GM18502 (cell line): Measurements from ENCODE around the gene FAM120AOS.
A peak's percentile ranks its signal among the peaks of the same experiment; 100 is the strongest.

Experiments used
- ATAC-seq: cut with Tn5 transposase; IDR thresholded peaks from one replicate; pipeline ENCODE4 v1.9.1; 2021; ENCODE audit warnings: mild to moderate bottlenecking; ENCODE audit not compliant: unreplicated experiment, poor library complexity

FAM120AOS gene

DNA sequence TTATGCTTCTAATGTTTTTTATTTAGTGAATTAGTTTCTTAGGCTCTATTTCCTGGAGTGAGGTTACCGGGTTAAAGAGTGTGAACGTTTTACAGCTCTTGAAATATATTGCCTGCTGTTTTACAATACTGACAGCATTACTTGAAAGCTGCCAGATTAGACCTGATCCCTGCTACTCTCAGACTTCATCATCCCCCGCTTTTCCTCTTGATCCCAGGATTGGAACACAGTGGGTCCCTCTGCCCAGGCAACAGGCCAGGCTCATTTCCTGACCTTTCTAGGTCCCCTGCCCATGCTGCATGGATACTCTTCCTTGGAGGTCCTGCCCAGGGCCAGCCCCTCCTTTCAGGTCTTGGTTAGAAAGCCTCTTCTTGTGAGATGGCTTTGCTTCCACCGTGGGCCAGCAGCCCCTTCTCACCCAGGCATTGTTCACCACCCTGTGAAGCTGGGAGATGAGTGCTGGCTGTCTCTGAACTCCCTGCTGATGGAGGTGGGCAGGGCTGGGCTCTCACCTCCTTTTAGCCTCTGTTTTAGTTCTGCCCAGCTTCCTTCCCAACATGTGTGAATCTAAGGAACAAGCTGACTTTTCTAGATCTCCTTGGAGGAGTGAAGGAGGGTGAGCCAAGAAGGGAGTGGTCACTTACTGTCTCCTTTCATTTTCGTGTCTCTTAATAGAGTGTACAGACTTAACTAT is 15.5 kb upstream of the FAM120AOS start:
- no peak for ATAC-seq

DNA sequence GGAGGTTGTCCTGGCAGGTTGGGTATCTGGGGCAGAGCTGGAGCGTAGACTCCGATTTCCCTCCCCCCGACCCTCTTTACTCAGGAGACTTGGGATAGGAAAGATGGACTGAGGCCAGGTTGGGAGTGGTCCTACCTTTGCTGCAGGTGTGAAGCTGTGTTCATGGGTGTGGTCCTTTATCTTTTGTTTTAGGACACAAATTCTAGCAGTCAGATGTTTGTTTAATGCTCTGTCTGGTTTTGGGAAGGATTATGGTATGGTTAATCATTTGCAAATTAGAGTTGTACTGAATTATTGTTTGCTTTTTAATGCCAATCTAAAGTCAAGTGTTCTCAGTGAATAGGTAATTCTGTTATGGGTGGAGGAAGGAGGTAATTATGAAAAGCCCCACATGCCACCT is 14.1 kb upstream of the FAM120AOS start:
- ATAC-seq, result no peak

DNA sequence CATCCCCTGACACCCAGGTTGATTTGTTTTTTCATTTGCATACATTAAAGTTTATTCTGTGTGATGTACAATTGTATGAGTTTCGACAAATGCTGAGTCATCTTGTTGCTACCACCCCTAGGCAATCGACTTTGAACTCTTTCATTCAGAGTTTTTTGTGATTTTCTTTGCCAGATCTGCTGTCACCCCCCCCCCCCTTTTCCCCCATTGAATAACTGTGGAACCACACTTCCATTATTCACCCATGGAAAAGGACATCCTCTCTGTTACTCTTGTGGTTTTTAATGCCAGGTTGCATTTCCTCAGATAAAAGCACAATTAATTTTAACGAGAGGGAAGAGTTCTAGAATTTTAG is 13.7 kb upstream of the FAM120AOS start:
- no peak for ATAC-seq

DNA sequence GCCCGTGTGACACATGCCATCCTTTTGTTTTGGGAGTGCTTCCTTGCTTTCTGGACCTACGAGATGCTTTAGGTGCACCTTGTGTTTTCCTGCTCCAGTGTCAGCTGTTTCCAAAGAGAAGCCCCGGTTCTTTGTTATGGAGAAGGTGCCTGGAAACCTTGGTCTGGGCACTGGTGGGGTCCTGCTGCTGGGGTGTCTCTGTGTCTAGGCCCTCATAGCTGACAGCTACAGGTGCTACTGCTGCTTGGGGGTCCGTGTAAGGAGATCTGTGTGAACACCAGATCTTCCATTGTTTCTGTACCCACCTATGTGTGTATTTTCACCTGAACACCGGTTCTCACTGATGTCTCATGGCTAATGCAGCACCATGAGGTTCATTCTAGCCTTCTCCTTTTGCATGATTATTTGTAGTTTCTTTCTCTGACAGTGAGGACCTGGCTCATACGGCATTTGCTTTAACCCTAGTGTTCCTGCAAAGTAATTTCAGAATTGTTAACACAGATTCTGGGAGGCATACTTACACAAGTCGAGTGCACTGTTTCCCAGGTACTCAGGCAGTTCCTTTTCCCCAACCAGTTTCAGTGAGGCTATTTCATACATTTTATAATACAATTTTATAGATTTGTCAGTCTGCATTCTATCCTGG is 13.2 kb upstream of the FAM120AOS start:
- no peak for ATAC-seq

DNA sequence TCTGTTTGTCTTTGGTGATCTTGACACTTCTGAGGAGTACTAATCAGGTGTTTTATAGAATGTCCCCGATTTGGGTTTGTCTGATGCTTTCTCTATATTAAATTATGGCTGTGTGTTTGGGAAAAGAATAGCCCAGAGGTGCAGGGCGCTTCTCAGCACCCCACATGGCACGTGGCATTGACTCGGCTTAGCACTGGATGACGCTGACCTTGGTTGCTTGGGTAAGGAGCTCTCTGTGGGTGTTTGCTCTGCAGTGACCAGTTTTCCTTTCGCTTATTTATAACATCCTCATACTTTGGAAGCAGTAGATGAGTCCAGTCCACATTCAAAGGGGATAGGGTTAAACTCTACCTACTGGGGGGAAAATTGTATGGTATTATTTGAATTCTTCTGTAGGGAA is 12.5 kb upstream of the FAM120AOS start:
- no peak for ATAC-seq

DNA sequence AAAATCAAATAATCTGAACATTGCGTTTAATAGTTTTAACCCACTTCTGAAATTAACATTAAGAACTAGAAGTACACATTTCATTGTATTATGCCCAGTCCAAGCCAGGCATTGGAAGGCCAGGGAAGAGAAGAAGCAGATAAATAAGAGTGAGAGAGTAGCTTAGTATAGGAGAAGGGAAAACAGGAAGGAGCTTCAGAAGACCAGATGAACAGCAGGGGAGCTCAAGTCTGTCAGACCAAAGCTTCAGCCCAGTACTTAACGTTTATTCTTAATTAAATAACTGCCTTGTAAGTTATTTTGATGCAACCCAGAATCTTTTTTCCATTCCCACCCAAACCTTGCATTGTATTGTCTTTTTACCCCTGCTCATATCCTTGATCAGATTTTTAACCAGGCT is 11.5 kb upstream of the FAM120AOS start:
- ATAC-seq, result no peak

DNA sequence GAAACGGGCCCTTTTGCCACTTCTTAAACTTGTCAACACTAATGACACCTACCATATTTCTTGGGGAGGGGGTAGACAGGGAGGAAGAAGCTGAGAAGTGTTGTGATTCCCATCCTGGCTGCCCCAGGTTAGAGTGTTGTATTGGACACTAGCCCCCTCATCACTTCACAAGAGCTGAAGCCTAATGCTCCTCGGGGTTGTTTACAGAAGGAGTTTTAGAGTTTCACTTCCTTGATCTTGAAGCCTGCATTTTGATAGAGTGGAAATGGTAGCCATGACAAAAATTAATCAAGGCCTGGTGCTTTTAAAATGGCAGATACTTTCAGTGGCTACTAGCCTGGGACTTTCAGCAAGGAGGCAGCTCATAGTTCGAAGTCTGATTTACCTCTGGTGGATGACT is 11.0 kb upstream of the FAM120AOS start:
- ATAC-seq, result no peak

DNA sequence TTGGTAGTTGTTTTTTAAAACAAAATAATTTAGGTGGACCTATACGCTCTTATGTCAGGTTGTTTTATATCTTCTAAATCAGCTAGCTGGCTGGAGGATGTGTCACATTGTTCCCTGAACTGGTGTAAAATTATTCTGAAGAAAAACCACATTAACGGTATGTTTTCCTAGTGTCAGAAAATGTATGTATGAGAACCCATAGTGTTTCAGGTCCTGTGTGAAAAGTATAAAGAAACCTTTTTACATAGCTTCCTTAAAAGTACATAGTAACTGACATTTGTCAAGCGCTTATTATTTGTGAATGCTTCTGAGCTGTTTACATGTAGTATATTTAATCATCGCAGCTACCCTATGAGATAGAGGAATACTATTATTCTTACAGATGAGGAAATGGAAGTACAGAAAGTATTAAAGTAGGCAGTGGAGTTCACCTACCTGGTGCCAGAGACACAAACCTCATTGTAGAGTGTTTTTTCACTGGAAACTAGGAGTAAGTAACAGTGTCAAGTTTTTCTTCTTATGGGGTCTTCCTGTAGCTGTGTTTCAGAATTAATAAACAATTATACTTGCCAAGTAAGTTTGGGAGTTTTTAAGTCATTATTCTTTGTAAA is 10.4 kb upstream of the FAM120AOS start:
- ATAC-seq, result no peak

DNA sequence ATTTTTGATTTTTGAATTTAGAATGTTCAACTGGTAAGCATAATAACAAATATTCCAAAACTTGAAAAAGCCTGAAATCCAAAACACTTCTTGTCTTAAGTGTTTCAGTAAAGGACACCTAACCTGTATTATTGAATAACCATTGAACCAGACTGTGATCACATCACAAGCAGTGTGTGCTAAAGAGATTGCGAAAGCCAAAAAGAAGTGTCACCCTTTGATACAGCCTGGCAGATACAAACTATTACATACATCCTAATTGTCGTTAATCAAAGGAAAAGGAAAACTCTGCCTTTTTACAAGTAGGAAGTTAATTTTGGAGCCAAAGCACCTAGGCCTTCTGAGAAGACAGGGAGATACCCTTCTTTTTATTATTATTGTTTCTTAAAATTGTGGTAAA is 8.4 kb upstream of the FAM120AOS start:
- no peak for ATAC-seq

DNA sequence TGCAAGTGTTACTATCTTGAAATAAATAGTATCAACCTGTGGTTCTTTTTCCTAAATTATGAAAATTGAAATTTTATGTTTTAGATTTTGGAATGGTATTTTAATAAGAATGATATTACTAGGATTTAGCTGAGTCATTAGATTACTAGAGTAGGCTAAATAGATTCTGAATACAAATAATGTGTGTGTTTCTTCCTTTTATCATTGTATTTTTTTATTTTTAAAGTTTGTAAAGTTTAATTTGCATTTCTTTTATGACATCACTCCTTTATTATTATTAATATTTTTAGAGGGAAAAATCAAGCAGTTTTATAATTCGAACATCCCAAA is 8.0 kb upstream of the FAM120AOS start:
- no peak for ATAC-seq

DNA sequence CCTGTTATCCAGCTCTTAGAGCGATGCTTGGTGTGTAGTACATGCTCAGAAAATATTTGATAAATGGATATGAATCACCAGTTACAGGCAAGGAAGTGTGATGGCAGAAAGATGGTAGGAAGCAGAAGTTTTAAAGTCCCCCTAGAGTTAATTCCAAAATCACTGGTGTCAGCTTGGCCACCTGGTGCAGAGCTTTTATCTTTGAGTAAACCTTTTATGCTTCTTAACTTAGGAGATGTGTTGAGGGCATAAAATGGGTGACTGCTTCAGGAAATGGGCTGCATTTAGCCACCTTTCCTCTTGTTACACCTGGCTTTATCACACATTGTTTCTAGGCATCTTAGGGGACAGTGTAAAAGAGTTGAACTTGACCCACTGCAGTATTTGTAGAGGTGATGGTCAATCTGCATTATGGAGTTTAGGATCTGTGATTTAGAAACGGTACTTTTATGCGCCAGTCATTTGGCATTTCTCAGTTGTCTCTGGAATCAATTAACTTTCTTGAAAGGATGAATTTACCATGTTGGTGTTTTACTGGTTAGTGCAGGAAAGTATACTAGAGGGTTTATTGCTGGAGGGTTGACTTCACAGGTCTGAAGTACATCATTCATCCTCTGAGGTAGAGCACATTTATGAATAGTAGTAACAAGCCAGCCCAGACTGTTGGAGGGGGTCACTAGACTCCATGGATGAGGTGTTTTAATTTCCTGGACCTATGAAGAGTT is 7.5 kb upstream of the FAM120AOS start:
- no peak for ATAC-seq

DNA sequence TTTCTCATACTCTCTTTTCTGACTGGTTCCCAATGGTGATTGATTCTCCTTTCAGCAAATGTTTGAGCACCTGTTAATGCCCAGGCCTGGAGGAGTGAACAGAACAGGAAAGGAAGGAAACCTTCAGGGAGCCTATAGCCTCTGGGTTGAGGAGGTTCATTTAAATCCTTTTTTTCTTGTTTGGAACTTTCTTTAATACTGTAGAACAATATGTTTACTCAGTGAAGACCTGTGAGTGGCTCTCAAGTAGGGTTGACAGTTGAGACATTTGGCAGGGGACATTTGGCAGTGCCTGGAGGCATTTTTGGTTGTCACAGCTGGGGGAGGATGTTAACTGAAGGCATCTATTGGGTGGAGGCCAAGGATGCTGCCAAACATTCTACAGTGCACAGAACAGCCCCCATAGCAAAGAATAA is 6.1 kb upstream of the FAM120AOS start:
- ATAC-seq, result no peak

DNA sequence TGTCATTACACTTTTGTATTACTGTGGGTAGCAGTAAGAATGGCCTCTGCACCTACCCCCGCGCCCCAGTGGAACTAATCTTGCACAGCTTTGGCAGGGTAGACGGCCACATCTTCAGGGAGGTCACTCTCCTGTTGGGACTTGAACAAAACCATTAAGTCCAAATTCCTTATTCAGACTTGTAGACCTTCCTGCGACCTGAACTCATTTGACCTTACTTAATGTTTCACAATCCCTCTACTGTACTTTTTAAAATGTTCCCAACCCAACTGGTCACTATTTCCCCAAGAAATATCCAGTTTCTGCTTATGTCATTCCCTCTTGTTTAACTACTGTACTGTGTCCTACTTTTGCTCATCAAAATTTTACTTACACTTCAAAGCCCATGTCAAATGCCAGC is 5.3 kb upstream of the FAM120AOS start:
- ATAC-seq, result no peak

DNA sequence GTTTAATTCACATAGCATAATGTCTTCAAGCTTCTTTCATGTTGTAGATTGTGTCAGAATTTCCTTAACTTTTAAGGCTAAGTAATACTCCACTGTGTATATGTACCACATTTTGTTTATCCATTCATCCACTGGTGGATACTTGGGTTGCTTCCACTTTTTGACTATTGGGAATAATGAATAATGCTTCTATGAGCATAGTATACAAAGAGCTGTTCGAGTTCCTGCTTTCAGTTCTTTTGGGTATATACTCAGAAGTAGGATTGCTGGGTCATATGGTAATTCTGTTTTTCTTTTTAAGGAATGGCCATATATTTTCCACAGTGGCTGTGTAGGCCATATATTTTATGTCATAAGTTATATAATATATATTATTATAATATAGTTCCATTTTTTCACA is 3.6 kb upstream of the FAM120AOS start:
- ATAC-seq, result no peak

DNA sequence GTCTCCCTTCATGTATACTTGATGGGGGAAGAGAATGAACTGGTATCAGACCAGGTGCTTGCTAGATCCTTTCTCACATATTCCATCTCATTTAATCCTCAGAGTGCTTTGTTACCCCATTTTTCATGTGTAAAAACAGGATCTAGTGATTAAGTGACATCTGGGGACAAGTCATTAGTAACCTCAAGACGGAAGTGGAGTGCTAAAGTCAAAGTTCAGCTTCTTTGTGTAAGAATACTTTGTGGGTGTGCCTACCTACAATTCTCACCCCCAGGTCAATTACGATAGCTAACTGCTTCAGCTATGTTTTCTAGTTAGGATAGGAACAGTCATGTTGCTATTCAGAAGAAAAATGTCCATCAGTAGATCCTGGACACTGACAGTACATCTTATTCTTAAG is 3.1 kb upstream of the FAM120AOS start:
- ATAC-seq, result no peak

DNA sequence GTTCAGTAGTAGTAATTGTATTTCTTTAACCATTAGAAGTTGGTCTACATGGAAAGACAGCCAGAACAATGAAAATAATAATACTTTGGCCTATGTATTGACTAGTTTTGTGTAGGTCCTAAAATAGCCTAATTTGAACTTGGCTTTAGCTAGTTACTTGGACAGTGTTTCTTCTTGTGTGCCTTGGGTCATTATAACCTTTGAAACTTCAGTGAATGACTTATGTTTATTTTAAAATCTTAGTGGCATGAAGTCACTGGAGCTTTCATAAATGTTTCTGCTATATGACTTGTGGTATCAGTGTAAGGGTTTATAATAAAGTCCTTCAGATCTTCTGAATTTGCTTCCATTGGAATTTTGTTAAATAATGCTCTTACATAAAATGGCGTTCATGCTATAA is 2.6 kb upstream of the FAM120AOS start:
- no peak for ATAC-seq

DNA sequence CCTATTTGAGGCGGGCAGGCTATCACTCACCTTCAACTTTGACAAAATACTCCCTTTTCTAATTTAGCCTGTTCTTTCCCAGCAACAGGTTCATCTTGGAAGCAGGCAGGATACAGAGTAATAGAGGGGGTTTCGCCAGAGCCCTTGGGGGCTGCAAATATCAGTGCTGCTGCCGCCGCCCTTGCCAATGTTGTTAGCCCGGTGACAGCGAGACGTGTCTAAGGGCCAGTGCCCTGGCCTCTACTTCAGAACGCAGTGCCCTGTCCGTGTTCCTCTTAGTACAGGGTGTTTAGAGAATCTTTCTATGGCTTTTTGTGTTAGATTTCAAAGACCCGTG is 703 bp downstream of the FAM120AOS start:
- ATAC-seq, result no peak

DNA sequence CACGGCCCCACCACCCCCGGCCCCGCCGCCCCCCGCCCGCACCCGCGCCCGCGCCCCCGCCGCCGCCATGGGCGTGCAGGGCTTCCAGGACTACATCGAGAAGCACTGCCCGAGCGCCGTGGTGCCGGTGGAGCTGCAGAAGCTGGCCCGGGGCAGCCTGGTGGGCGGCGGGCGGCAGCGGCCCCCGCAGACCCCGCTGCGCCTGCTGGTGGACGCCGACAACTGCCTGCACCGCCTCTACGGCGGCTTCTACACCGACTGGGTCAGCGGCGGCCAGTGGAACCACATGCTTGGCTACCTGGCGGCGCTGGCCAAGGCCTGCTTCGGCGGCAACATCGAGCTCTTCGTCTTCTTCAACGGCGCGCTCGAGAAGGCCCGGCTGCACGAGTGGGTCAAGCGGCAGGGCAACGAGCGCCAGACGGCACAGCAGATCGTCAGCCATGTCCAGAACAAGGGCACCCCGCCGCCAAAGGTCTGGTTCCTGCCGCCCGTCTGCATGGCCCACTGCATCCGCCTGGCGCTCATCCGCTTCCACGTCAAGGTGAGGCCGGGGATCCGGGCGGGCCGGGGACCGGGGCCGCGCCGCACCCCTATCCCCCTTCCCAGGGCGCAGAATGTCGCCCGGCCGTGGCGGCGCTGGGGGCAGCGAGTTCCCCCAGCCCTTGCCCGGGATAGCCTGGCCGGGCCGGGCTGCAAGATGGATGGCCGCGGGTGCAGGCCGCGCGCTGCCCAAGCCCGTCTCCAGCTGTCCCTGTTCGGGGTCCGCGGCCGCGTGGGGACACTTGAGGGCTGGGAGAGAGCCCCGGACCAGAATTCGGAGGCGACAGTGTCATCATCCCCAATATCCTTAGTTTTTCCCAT is 1.3 kb downstream of the FAM120AOS start:
- ATAC-seq, result peak; percentile 17

DNA sequence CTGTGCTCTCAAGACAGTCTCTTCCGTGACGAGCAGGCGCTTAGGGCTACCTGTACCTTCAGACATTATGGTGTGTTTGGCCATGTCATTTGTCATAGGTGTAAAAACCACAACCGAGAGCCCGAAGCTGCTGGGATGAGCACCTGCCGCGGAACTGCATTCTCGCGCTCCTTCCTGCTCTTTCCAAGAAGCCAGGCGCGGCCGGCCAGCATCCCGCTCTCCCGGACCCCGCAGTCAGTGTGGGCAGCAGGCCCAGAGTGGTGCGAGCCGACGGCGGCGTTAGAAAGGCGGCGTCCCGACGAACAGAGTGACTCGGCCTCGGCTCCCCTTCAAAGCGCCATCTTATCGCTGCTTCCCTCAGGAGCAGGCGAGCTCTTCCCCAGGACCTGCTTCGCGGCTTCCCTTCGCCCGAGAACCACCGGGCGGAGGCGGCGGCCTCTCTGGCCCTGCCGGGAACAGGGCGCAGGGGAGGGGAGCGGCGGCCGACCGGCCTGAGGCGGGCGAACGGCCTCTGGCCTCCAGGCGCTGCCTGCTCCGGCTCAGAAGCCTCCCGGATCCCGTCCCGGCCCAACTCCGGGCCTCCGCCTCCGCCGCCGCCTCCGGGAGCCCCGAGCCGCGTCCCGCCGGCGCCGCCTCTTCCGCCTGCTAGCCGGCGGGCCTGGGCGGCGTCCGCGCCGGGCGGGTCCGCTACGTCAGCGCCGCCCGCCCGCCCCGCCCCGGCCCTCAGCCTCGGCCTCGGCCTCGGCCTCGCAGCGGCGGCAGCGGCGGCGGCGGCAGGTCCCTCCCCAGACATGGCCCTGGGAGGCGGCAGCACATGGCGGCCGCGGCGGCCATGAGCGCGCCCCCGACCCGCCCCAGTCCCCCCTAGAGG is 2.2 kb downstream of the FAM120AOS start, which contains the start of gene FAM120A:
TSS of gene FAM120A (plus strand) at position 741 of the 871 bp plus-strand sequence. CDS start 231 bp downstream, outside the sequence.
- ATAC-seq, result peak; percentile 57

DNA sequence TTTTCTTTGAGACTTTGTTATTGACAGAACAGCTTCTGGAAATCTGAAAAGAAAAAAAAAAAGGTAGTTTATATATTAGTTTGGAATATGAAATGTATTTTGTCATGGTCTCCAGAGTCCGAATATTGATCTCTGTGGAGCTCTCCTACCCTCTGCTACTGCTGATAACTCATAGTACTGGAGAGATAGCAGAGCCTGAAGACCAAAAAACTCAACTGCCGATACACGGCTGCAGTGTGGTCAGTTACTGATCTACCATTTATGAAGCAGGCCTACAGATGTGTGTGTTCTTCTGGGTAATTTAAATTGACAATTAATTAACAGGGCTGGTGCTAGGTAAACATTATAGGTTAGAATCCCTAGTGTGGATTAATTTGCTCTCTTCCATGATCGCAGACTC is 5.7 kb downstream of the FAM120AOS start:
- no peak for ATAC-seq
